ENCODE measurements around the gene IGFBPL1.

IGFBPL1 gene

DNA sequence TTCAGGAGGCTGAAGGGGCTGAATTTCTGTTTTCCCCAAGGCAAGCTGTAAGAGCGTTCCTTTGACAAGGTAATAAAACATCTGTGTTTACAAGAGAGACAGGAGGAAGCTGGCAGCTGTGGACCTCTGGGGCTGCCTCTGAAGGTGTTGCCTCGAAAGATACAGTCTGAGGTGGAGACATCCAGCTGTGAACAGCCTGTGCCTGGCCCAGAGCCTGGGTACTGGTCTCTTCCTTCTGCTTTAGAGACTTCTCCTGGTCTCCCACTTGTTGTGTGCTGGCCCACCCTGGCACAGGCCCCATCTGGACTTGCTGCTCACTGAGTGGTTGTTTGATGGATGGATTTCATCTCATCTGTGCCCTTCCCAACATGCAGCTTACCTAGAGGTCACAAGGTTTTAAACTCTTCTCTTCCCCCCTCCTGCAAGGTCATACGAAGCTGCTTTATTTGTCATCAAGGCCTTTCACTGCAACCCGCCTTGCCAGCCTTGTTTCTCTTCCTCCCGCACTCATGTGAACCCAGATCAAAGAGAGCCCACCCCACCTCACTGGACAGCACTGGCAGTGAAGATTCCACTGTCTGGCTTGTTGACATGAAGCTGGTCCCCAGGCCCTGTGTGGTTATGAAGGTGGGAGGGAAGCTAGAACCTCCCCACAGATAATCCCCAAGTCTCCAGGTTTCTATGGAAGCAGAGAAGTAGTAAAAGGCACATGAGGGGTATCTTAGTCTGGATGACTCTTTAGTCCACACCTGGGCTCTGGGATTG lies 66.7 kb downstream of the IGFBPL1 start:
- ATAC-seq, result no peak
- TF ChIP-seq PPARA (CRISPR knock-in tag; IDR thresholded peaks at IDR 0.05; ENCODE audit: borderline replicate concordance), result no peak

DNA sequence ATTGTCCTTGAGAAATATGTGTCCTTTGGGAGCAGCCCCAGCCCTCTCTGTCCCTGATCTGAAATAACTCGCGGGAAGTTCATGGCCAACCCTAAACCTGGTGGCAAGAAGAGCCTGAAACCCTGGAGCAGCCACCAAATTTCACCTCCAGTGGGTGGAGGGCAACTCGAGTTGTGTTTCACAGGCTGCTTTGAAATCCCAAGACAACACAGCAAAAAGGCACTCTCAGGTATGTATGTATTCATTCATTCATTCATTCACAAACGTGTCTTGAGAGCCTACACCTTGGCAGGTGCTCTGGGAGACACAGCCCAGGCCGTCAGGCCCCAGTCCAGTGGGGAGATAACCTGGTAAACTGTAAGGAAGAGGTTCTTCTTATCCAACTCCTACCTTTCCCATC lies 67.4 kb downstream of the IGFBPL1 start:
- TF ChIP-seq, protein P1, sequence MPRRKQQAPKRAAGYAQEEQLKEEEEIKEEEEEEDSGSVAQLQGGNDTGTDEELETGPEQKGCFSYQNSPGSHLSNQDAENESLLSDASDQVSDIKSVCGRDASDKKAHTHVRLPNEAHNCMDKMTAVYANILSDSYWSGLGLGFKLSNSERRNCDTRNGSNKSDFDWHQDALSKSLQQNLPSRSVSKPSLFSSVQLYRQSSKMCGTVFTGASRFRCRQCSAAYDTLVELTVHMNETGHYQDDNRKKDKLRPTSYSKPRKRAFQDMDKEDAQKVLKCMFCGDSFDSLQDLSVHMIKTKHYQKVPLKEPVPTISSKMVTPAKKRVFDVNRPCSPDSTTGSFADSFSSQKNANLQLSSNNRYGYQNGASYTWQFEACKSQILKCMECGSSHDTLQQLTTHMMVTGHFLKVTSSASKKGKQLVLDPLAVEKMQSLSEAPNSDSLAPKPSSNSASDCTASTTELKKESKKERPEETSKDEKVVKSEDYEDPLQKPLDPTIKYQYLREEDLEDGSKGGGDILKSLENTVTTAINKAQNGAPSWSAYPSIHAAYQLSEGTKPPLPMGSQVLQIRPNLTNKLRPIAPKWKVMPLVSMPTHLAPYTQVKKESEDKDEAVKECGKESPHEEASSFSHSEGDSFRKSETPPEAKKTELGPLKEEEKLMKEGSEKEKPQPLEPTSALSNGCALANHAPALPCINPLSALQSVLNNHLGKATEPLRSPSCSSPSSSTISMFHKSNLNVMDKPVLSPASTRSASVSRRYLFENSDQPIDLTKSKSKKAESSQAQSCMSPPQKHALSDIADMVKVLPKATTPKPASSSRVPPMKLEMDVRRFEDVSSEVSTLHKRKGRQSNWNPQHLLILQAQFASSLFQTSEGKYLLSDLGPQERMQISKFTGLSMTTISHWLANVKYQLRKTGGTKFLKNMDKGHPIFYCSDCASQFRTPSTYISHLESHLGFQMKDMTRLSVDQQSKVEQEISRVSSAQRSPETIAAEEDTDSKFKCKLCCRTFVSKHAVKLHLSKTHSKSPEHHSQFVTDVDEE (CRISPR knock-in tag; IDR thresholded peaks at IDR 0.05), result no peak
- TF ChIP-seq, protein P2, sequence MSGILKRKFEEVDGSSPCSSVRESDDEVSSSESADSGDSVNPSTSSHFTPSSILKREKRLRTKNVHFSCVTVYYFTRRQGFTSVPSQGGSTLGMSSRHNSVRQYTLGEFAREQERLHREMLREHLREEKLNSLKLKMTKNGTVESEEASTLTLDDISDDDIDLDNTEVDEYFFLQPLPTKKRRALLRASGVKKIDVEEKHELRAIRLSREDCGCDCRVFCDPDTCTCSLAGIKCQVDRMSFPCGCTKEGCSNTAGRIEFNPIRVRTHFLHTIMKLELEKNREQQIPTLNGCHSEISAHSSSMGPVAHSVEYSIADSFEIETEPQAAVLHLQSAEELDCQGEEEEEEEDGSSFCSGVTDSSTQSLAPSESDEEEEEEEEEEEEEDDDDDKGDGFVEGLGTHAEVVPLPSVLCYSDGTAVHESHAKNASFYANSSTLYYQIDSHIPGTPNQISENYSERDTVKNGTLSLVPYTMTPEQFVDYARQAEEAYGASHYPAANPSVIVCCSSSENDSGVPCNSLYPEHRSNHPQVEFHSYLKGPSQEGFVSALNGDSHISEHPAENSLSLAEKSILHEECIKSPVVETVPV (CRISPR knock-in tag; IDR thresholded peaks at IDR 0.05), result no peak
- ATAC-seq, result no peak
